HepG2 (cell line): ENCODE measurements around the gene MRPL14. TPM values are rescaled to one million over a fixed set of nuclear protein-coding genes. Genes with fewer than 3 reads are reported as not detected.
A peak's percentile ranks its signal among the peaks of the same experiment; 100 is the strongest.

Experiments
- CEBPG ChIP-seq: IDR thresholded peaks from 2 replicates; pipeline ENCODE4 v1.6.1; 2016
- ELF4 ChIP-seq: sonication (generic); formaldehyde crosslinking; IDR thresholded peaks from 2 replicates; pipeline ENCODE4 v1.5.0; 2020; ENCODE audit warnings: missing genetic modification reagents, mild to moderate bottlenecking, moderate library complexity, borderline replicate concordance
- GPBP1L1 ChIP-seq: sonication (generic); formaldehyde crosslinking; IDR thresholded peaks from 2 replicates; pipeline ENCODE4 v1.5.0; 2020; ENCODE audit warnings: mild to moderate bottlenecking, missing genetic modification reagents
- HNF4G ChIP-seq, 2 experiments: sonication (generic) in 1 of 2; formaldehyde crosslinking in 1 of 2; IDR thresholded peaks; 2 replicates each; pipeline versions ENCODE4 v1.4.0 to v1.6.1; 2011 to 2020; ENCODE audit warnings: borderline replicate concordance in 2 of 2, low read depth in 2 of 2, mild to moderate bottlenecking in 2 of 2, low read length in 1 of 2, missing genetic modification reagents in 1 of 2, moderate library complexity in 1 of 2
- HOXA7 ChIP-seq: sonication (generic); formaldehyde crosslinking; IDR thresholded peaks from 2 replicates; pipeline ENCODE4 v1.8.1; 2022; ENCODE audit warnings: mild to moderate bottlenecking, missing genetic modification reagents, moderate library complexity
- MED1 ChIP-seq: sonication (generic); formaldehyde crosslinking; IDR thresholded peaks from 2 replicates; pipeline ENCODE4 v1.4.0; 2020; ENCODE audit warnings: missing genetic modification reagents
- NCOA1 ChIP-seq: sonication (generic); formaldehyde crosslinking; IDR thresholded peaks from 2 replicates; pipeline ENCODE4 v1.9.0; 2021; ENCODE audit warnings: missing genetic modification reagents
- PBX2 ChIP-seq: IDR thresholded peaks from 2 replicates; pipeline ENCODE4 v1.6.1; 2016; ENCODE audit warnings: control low read depth
- RARA ChIP-seq: IDR thresholded peaks from 2 replicates; pipeline ENCODE4 v1.6.1; 2016; ENCODE audit warnings: missing genetic modification reagents, missing compliant biosample characterization
- SALL1 ChIP-seq: sonication (generic); formaldehyde crosslinking; IDR thresholded peaks from 2 replicates; pipeline ENCODE4 v1.8.0; 2022; ENCODE audit warnings: mild to moderate bottlenecking, missing genetic modification reagents
- USF2 ChIP-seq, 2 experiments: sonication (generic) in 1 of 2; formaldehyde crosslinking in 1 of 2; IDR thresholded peaks; 2 replicates each; pipeline versions ENCODE4 v1.5.1 to v1.6.1; 2011 to 2020; ENCODE audit warnings: borderline replicate concordance in 1 of 2, low read depth in 1 of 2, low read length in 1 of 2, mild to moderate bottlenecking in 1 of 2, missing genetic modification reagents in 1 of 2, moderate library complexity in 1 of 2
- ZBTB39 ChIP-seq: sonication (generic); formaldehyde crosslinking; IDR thresholded peaks from 2 replicates; pipeline ENCODE4 v1.5.0; 2020; ENCODE audit warnings: missing genetic modification reagents
- ZBTB42 ChIP-seq: sonication (generic); formaldehyde crosslinking; IDR thresholded peaks from 2 replicates; pipeline ENCODE4 v1.5.0; 2020; ENCODE audit warnings: mild to moderate bottlenecking, missing genetic modification reagents
- ZMYM3 ChIP-seq: sonication (generic); formaldehyde crosslinking; IDR thresholded peaks from 2 replicates; pipeline ENCODE4 v1.5.1; 2020; ENCODE audit warnings: mild to moderate bottlenecking, missing genetic modification reagents
- ZNF207 ChIP-seq: fragments of 450-650 bp; IDR thresholded peaks from 2 replicates; pipeline ENCODE4 v1.6.1; 2016; ENCODE audit warnings: antibody characterized with exemption, borderline replicate concordance
- ZNF24 ChIP-seq: fragments of 450-650 bp; IDR thresholded peaks from 2 replicates; pipeline ENCODE4 v1.6.1; 2017; ENCODE audit warnings: antibody characterized with exemption, mild to moderate bottlenecking
- ZNF253 ChIP-seq: sonication (generic); formaldehyde crosslinking; IDR thresholded peaks from 2 replicates; pipeline ENCODE4 v1.8.0; 2022; ENCODE audit warnings: mild to moderate bottlenecking, missing genetic modification reagents, borderline replicate concordance
- ZNF292 ChIP-seq: sonication (generic); formaldehyde crosslinking; IDR thresholded peaks from 2 replicates; pipeline ENCODE4 v1.8.1; 2022; ENCODE audit warnings: mild to moderate bottlenecking, low read depth, missing genetic modification reagents, borderline replicate concordance
- ZNF33A ChIP-seq: sonication (generic); formaldehyde crosslinking; IDR thresholded peaks from 2 replicates; pipeline ENCODE4 v1.5.1; 2020; ENCODE audit warnings: missing genetic modification reagents, mild to moderate bottlenecking, moderate library complexity, borderline replicate concordance
- ZNF414 ChIP-seq: sonication (generic); formaldehyde crosslinking; IDR thresholded peaks from 2 replicates; pipeline ENCODE4 v1.5.0; 2020; ENCODE audit warnings: missing genetic modification reagents
- ZNF44 ChIP-seq: sonication (generic); formaldehyde crosslinking; IDR thresholded peaks from 2 replicates; pipeline ENCODE4 v1.5.1; 2020; ENCODE audit warnings: mild to moderate bottlenecking, missing genetic modification reagents
- ZNF678 ChIP-seq: sonication (generic); formaldehyde crosslinking; IDR thresholded peaks from 2 replicates; pipeline ENCODE4 v1.4.0; 2020; ENCODE audit warnings: mild to moderate bottlenecking, missing genetic modification reagents
- polyA plus RNA-seq, 8 experiments: library from polyadenylated mRNA; depleted of rRNA in 3 of 8; stranded (reverse) in 7 of 8; unstranded in 1 of 8; fragments of >200 nt; fragmentation: Illumina TruSeq in 4 of 8; extraction: Trizol in 4 of 8; gene quantifications; 2 replicates each; pipeline versions ENCODE4 v1.2.1 to v1.2.3, GENCODE V29; 2011 to 2016; ENCODE audit warnings: low read depth in 4 of 8, missing spikeins in 1 of 8, mixed read lengths in 1 of 8; ENCODE audit not compliant: insufficient read depth in 1 of 8
- total RNA-seq, 5 experiments: library from RNA; depleted of rRNA; stranded (reverse); fragments of >200 nt; fragmentation: Illumina TruSeq; extraction: Trizol; gene quantifications; 2 replicates each; pipeline ENCODE4 v1.2.3, GENCODE V29; 2016; ENCODE audit warnings: low read depth in 1 of 5

MRPL14 gene
- total and polyA plus RNA-seq, 2 of the 13 experiments (the other 11 are each of a cell fraction or from before 2014, with no cell fraction given) = 157 to 178 TPM

GRCh38 chr6:44078219-44078826, 48.9 kb downstream of the MRPL14 start (continued):
- TF ChIP-seq ZBTB39 (CRISPR knock-in tag) = peak; percentile 73; the same call in 1 of the 2 replicates
- no peak for TF ChIP-seq CEBPG (CRISPR knock-in tag)
- peak; percentile 50; the same call in 1 of the 2 replicates for TF ChIP-seq SALL1 (CRISPR knock-in tag)
- TF ChIP-seq ZNF33A (CRISPR knock-in tag) = no peak
- 0 out of 2 replicates have a peak, but pooled peaks have one; percentile 14 for TF ChIP-seq ZMYM3 (CRISPR knock-in tag)
- peak; percentile 94 for TF ChIP-seq ZNF24
- peak; percentile 68 for TF ChIP-seq RARA (CRISPR knock-in tag)
- TF ChIP-seq ZBTB42 (CRISPR knock-in tag) = 0 out of 2 replicates have a peak, but pooled peaks have one; percentile 26
- TF ChIP-seq ZNF292 (CRISPR knock-in tag) = 0 out of 2 replicates have a peak, but pooled peaks have one; percentile 16
- no peak for TF ChIP-seq ZNF253
- no peak for TF ChIP-seq HOXA7 (CRISPR knock-in tag)
- TF ChIP-seq ZNF44 (CRISPR knock-in tag) = 0 out of 2 replicates have a peak, but pooled peaks have one; percentile 5
- no peak for TF ChIP-seq USF2 (IDR thresholded peaks at IDR 0.05; ENCODE audit: low read depth, low read length)
- 0 out of 2 replicates have a peak, but pooled peaks have one; percentile 38 for TF ChIP-seq USF2 (CRISPR knock-in tag; IDR thresholded peaks at IDR 0.05; ENCODE audit: borderline replicate concordance)
- TF ChIP-seq ZNF678 (CRISPR knock-in tag) = no peak
- TF ChIP-seq HNF4G (IDR thresholded peaks at IDR 0.05; ENCODE audit: borderline replicate concordance, low read depth, low read length) = no peak
- no peak for TF ChIP-seq HNF4G (CRISPR knock-in tag; IDR thresholded peaks at IDR 0.05; ENCODE audit: borderline replicate concordance, low read depth)
- peak; percentile 61; the same call in 1 of the 2 replicates for TF ChIP-seq NCOA1 (CRISPR knock-in tag)
- peak; percentile 87 for TF ChIP-seq MED1 (CRISPR knock-in tag)
- TF ChIP-seq GPBP1L1 (CRISPR knock-in tag) = no peak
- no peak for TF ChIP-seq PBX2 (CRISPR knock-in tag)
- TF ChIP-seq ELF4 (CRISPR knock-in tag) = 0 out of 2 replicates have a peak, but pooled peaks have one; percentile 42
- TF ChIP-seq ZNF414 (CRISPR knock-in tag) = peak; percentile 63; the same call in 1 of the 2 replicates
- no peak for TF ChIP-seq ZNF207
